ENCODE data around the gene TSPEAR. TPM values are rescaled to one million over a fixed set of nuclear protein-coding genes. Genes with fewer than 3 reads are reported as not detected.

The TSPEAR gene
- total and polyA plus RNA-seq, 2 donors (not counting 1 experiment from before 2014, with no cell fraction given), result not detected

- no peaks in the 10 kb centered on the region for H3K79me2 ChIP-seq (ENCODE audit: control insufficient read depth, insufficient read depth, low read length)
- DNase-seq (no peak), ATAC-seq (ENCODE audit: low read depth) (no peak)
- H2AFZ ChIP-seq (ENCODE audit: insufficient read depth, low read depth, low read length, poor library complexity, severe bottlenecking), result no peak overlapping the region
- H4K20me1 ChIP-seq (ENCODE audit: control insufficient read depth, insufficient read depth, low read length, poor library complexity, severe bottlenecking), result no peaks in the 10 kb centered on the region
- H3K36me3 ChIP-seq (replicated peaks in 1 of 2; ENCODE audit: control extremely low read depth in 1 of 2, control insufficient read depth in 1 of 2, extremely low read depth in 1 of 2, insufficient read depth in 2 of 2, low read length in 1 of 2), result no peaks in the 10 kb centered on the region
- H3K9ac ChIP-seq (ENCODE audit: low read length), result no peak overlapping the region
- no peaks in the 10 kb centered on the region for H3K9me3 ChIP-seq (ENCODE audit: control extremely low read depth in 1 of 3, control insufficient read depth in 2 of 3, insufficient read depth in 1 of 3, low read length in 2 of 3)
- CTCF ChIA-PET, result no interaction called here
- WGBS (ENCODE audit: insufficient coverage), result 90% methylated on average over 6 of the region's 8 CpGs
- H3K4me3 Mint-ChIP-seq, result no peak overlapping the region
- intact Hi-C loops (cut with micrococcal nuclease), result no loop called here
- peaks cover 0 to 5% of the 10 kb centered on the region in 2 donors for H3K4me1 ChIP-seq (ENCODE audit: control insufficient read depth in 2 of 2, insufficient read depth in 2 of 2, low read length in 2 of 2)
- POLR2A ChIA-PET, result no interaction called here
- no peak overlapping the region for H3K4me3 ChIP-seq (ENCODE audit: control extremely low read depth in 1 of 5, extremely low read depth in 1 of 5, insufficient read depth in 1 of 5, low read depth in 2 of 5, low read length in 4 of 5)
- H3K4me2 ChIP-seq (replicated peaks; ENCODE audit: low read depth, low read length, poor library complexity, severe bottlenecking), result no peak overlapping the region
- no peaks in the 10 kb centered on the region for H3K9me3 Mint-ChIP-seq (ENCODE audit: insufficient read depth)
- H3K27ac Mint-ChIP-seq, result no peak overlapping the region
- H3K27ac ChIP-seq (ENCODE audit: low read length in 2 of 2), result no peak overlapping the region
- no peaks in the 10 kb centered on the region for H3K27me3 ChIP-seq (replicated peaks in 1 of 4; ENCODE audit: control extremely low read depth in 1 of 4, control insufficient read depth in 3 of 4, insufficient read depth in 4 of 4, low read length in 3 of 4)
- no peaks in the 10 kb centered on the region for H3K27me3 Mint-ChIP-seq
- no peak for TF ChIP-seq CTCF (IDR thresholded peaks at IDR 0.05)
- no peak for TF ChIP-seq EZH2 (IDR thresholded peaks at IDR 0.05; ENCODE audit: borderline replicate concordance, insufficient read depth, low read depth, low read length, poor library complexity, severe bottlenecking)
- H3K4me1 Mint-ChIP-seq, result peaks cover 2% of the 10 kb centered on the region
Observed at GRCh38 chr21:44477131-44477530, 234.2 kb downstream of the TSPEAR start.

- WGBS (ENCODE audit: insufficient coverage), result 94% methylated on average over 10 of the region's 17 CpGs
- POLR2A ChIA-PET, result no interaction called here
- Histone ChIP-seq H3K79me2 (ENCODE audit: control insufficient read depth, insufficient read depth, low read length) (no peaks in the 10 kb centered on the region), H3K36me3 (replicated peaks in 1 of 2; ENCODE audit: control extremely low read depth in 1 of 2, control insufficient read depth in 1 of 2, extremely low read depth in 1 of 2, insufficient read depth in 2 of 2, low read length in 1 of 2) (no peaks in the 10 kb centered on the region), H3K4me3 (ENCODE audit: control extremely low read depth in 1 of 5, extremely low read depth in 1 of 5, insufficient read depth in 1 of 5, low read depth in 2 of 5, low read length in 4 of 5) (no peak overlapping the region), H3K27me3 (replicated peaks in 1 of 4; ENCODE audit: control extremely low read depth in 1 of 4, control insufficient read depth in 3 of 4, insufficient read depth in 4 of 4, low read length in 3 of 4) (no peaks in the 10 kb centered on the region), H3K9ac (ENCODE audit: low read length) (no peak overlapping the region), H2AFZ (ENCODE audit: insufficient read depth, low read depth, low read length, poor library complexity, severe bottlenecking) (no peak overlapping the region), H3K4me1 (ENCODE audit: control insufficient read depth in 2 of 2, insufficient read depth in 2 of 2, low read length in 2 of 2) (peaks cover 0 to 5% of the 10 kb centered on the region in 2 donors), H3K27ac (ENCODE audit: low read length in 2 of 2) (no peak overlapping the region), H3K4me2 (replicated peaks; ENCODE audit: low read depth, low read length, poor library complexity, severe bottlenecking) (no peak overlapping the region), H4K20me1 (ENCODE audit: control insufficient read depth, insufficient read depth, low read length, poor library complexity, severe bottlenecking) (no peaks in the 10 kb centered on the region), H3K9me3 (ENCODE audit: control extremely low read depth in 1 of 3, control insufficient read depth in 2 of 3, insufficient read depth in 1 of 3, low read length in 2 of 3) (no peaks in the 10 kb centered on the region)
- intact Hi-C loops (cut with micrococcal nuclease), result no loop called here
- Mint-ChIP-seq H3K9me3 (ENCODE audit: insufficient read depth) (no peaks in the 10 kb centered on the region), H3K27me3 (no peaks in the 10 kb centered on the region), H3K27ac (no peak overlapping the region), H3K4me1 (peaks cover 2% of the 10 kb centered on the region), H3K4me3 (no peak overlapping the region)
- CTCF ChIA-PET, result no interaction called here
- no peak for DNase-seq
- no peak for TF ChIP-seq EZH2 (IDR thresholded peaks at IDR 0.05; ENCODE audit: borderline replicate concordance, insufficient read depth, low read depth, low read length, poor library complexity, severe bottlenecking)
- TF ChIP-seq CTCF (IDR thresholded peaks at IDR 0.05), result no peak
- ATAC-seq (ENCODE audit: low read depth), result no peak
Observed at GRCh38 chr21:44475266-44475845, 236.0 kb downstream of the TSPEAR start.

Data from B cell (primary cell).